Cardiac muscle cell (in vitro differentiated cells and primary cell): ENCODE measurements around the gene SSUH2. TPM values are rescaled to one million over a fixed set of nuclear protein-coding genes. Genes with fewer than 3 reads are reported as not detected.
"Not testable (repeated sequence)": the region's sequence is repeated elsewhere in the genome, so short reads cannot be mapped to it uniquely, and the experiment has no call there.

Experiments
- DNase-seq, 2 donors: peaks; one replicate each; pipeline versions ENCODE4 v3.0.0 to v3.0.0-alpha.2; 2010 to 2017; ENCODE audit warnings: low read depth in 1 of 2, low spot score in 1 of 2
- H3K27ac ChIP-seq: fragments of 200-600 bp; sonication (generic); 2 replicates; pipeline ENCODE4 v1.5.1; 2016
- H3K27me3 ChIP-seq: fragments of 200-600 bp; sonication (generic); 2 replicates; pipeline ENCODE4 v1.6.0; 2016; ENCODE audit warnings: control low read depth
- H3K36me3 ChIP-seq: fragments of 200-600 bp; sonication (generic); 2 replicates; pipeline ENCODE4 v1.5.1; 2016; ENCODE audit warnings: control low read depth
- H3K4me1 ChIP-seq: fragments of 200-600 bp; sonication (generic); 2 replicates; pipeline ENCODE4 v1.8.1; 2017; ENCODE audit warnings: low read depth, mild to moderate bottlenecking, mixed run types
- H3K4me3 ChIP-seq: fragments of 200-600 bp; sonication (generic); 2 replicates; pipeline ENCODE4 v1.5.1; 2016; ENCODE audit warnings: mild to moderate bottlenecking
- H3K9me3 ChIP-seq: fragments of 200-600 bp; sonication (generic); 2 replicates; pipeline ENCODE4 v1.5.1; 2017; ENCODE audit warnings: low read depth, mild to moderate bottlenecking, control low read depth
- CTCF ChIP-seq: IDR thresholded peaks from 2 replicates; pipeline ENCODE4 v1.5.1; 2012; ENCODE audit warnings: low read depth, mild to moderate bottlenecking, low read length
- polyA plus RNA-seq: library from polyadenylated mRNA; unstranded; fragments of >200 nt; fragmentation: Nextera tagmentation; extraction: Ambion mirVana; gene quantifications from 2 replicates; pipeline ENCODE4 v1.2.1, GENCODE V29; 2016
- total RNA-seq: library from RNA; depleted of rRNA; stranded (reverse); fragments of >200 nt; gene quantifications from 2 replicates; pipeline ENCODE4 v1.2.3, GENCODE V29; 2016

Gene SSUH2
- total and polyA plus RNA-seq, 2 experiments from 2014 or later = 0.33 TPM; not detected in 1

- H3K27ac ChIP-seq = peak overlapping the region; percentile 0
- H3K9me3 ChIP-seq = no peaks in the 10 kb centered on the region
- H3K4me1 ChIP-seq = peaks cover 16% of the 10 kb centered on the region
- no peak for TF ChIP-seq CTCF
- DNase-seq = peak; percentile 42 to 61
- H3K36me3 ChIP-seq = no peaks in the 10 kb centered on the region
- H3K27me3 ChIP-seq = no peaks in the 10 kb centered on the region
- no peak overlapping the region for H3K4me3 ChIP-seq
These were observed 51.4 kb downstream of the SSUH2 start for GRCh38 chr3:8593021-8593827.

DNA sequence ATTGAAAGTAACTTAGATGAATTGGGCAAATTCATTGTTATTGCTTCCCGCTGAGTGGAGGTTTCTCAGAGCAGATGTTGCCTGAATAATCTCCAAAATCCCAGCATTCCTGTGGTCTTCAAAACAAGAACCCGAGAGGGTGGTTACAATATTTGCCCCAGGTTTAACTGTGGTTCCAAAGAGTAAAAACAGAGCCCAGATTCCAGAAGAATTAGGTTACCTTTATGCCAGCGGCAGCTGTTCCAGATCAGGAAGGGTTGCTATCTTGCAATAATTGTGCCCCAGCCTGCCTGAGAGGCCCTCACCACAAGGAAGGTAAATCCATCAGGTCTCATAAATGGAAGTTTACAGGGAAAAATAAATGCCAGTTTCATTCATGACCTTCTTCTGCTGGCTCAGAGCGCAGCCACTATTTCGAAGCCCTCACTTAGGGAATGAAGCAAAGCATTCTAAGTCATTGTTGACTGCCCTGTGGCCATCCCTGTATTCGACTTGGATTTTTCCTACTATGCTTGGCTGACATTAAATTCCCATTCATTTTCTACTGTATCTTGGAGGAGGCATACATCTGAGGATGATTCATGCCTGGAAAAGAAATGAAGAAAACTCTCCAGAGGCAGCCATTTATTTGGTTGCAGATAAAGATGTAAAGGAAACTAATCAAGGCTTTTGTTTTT lies 54.6 kb downstream of the SSUH2 start:
- H3K27me3 ChIP-seq = no peaks in the 10 kb centered on the region
- no peaks in the 10 kb centered on the region for H3K9me3 ChIP-seq
- H3K4me3 ChIP-seq = no peak overlapping the region
- no peak for TF ChIP-seq CTCF
- H3K27ac ChIP-seq = no peak overlapping the region
- peaks cover 11% of the 10 kb centered on the region for H3K4me1 ChIP-seq
- no peaks in the 10 kb centered on the region for H3K36me3 ChIP-seq
- DNase-seq = peak in 1 of 2 donors; percentile 65

DNA sequence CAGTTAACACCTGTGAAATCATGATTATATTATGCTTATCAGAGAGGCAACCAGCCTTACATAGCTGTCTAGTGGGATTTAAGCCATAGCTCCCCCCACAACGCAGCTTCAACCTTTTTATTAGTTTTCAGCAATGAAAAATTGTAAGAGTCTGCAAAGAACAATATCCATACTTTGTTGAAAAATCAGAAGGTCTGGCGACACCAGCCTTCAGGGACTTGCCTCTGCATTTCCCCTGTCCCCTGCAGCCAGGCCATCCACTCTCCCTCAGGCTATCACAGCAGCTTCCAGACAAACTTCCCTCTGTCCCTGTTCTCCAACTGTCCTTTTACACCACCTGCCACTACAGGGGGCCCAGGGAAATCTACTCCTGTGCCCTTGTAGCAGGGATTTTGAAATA lies 59.9 kb downstream of the SSUH2 start:
- Histone ChIP-seq H3K36me3 (no peaks in the 10 kb centered on the region), H3K27me3 (no peaks in the 10 kb centered on the region), H3K27ac (no peak overlapping the region), H3K4me1 (no peaks in the 10 kb centered on the region), H3K9me3 (no peaks in the 10 kb centered on the region), H3K4me3 (no peak overlapping the region)
- no peak for TF ChIP-seq CTCF
- DNase-seq = no peak

- H3K27ac ChIP-seq = no peak overlapping the region
- H3K27me3 ChIP-seq = no peaks in the 10 kb centered on the region
- no peaks in the 10 kb centered on the region for H3K4me1 ChIP-seq
- no peak for TF ChIP-seq CTCF
- H3K9me3 ChIP-seq = no peaks in the 10 kb centered on the region
- no peak for DNase-seq
- no peaks in the 10 kb centered on the region for H3K36me3 ChIP-seq
- no peak overlapping the region for H3K4me3 ChIP-seq
These were observed 62.7 kb downstream of the SSUH2 start for GRCh38 chr3:8581806-8582445.

GRCh38 chr3:8581373-8581772 lies 63.2 kb downstream of the SSUH2 start:
- Histone ChIP-seq H3K27me3 (no peaks in the 10 kb centered on the region), H3K36me3 (no peaks in the 10 kb centered on the region), H3K9me3 (no peaks in the 10 kb centered on the region), H3K27ac (no peak overlapping the region), H3K4me1 (no peaks in the 10 kb centered on the region), H3K4me3 (no peak overlapping the region)
- TF ChIP-seq CTCF = no peak
- DNase-seq = no peak

GRCh38 chr3:8580434-8580833 lies 64.2 kb downstream of the SSUH2 start:
- peak in 1 of 2 donors; percentile 48 for DNase-seq
- H3K27me3 ChIP-seq, H3K9me3 ChIP-seq, H3K36me3 ChIP-seq, H3K4me1 ChIP-seq, H3K4me3 ChIP-seq, H3K27ac ChIP-seq: not testable (repeated sequence)
